IPS-NIHi11 (cell line): ENCODE results near the gene MEIKIN.
A peak's percentile ranks its signal among the peaks of the same experiment; 100 is the strongest.
"Not testable (repeated sequence)": the region's sequence is repeated elsewhere in the genome, so short reads cannot be mapped to it uniquely, and the experiment has no call there.

Experiments used
- DNase-seq: peaks from one replicate; pipeline ENCODE4 v3.0.0; 2012; ENCODE audit warnings: mixed read lengths, low spot score

The MEIKIN gene

DNA sequence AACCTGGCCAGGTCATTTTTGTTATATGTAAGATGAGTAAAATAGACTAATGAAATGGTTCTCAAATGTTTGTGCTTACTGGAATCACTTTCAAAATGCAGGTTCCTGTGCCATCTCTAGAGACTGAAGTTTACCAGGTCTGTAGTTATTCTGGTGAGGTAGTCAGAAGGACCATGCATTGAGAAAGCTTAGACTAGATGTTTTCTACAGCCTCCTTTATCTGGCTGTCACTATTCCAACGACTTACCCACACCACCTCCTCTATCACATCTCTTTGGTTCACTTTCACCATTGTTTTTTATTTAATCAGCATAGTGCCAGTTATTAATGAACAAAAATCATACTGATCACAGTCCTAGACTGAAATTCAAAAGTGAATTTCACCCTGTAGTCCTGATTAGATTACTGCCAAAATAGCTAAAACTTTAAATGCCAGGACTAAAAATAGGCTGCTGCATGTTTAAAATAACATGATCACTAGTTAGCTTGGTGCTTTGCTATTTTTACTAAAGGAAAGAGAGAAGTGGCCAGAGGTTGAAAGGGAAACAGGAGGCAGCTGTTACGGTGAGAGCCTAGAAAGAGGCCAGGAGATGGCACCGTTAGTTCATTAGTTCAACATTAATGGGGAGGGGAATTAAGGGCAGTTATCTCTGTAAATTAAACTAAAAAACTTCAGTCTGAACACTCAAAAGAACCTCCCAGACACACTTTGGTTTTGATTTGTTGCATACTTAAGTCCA lies 134.8 kb downstream of the MEIKIN start:
- peak; percentile 33 for DNase-seq

GRCh38 chr5:131796793-131797693 lies 148.4 kb downstream of the MEIKIN start, which contains the start of gene FNIP1:
Gene FNIP1, minus strand, starts transcription at chr5:131797017. Its CDS starts 96 bp downstream, at chr5:131796921.
- peak; percentile 100 for DNase-seq

DNA sequence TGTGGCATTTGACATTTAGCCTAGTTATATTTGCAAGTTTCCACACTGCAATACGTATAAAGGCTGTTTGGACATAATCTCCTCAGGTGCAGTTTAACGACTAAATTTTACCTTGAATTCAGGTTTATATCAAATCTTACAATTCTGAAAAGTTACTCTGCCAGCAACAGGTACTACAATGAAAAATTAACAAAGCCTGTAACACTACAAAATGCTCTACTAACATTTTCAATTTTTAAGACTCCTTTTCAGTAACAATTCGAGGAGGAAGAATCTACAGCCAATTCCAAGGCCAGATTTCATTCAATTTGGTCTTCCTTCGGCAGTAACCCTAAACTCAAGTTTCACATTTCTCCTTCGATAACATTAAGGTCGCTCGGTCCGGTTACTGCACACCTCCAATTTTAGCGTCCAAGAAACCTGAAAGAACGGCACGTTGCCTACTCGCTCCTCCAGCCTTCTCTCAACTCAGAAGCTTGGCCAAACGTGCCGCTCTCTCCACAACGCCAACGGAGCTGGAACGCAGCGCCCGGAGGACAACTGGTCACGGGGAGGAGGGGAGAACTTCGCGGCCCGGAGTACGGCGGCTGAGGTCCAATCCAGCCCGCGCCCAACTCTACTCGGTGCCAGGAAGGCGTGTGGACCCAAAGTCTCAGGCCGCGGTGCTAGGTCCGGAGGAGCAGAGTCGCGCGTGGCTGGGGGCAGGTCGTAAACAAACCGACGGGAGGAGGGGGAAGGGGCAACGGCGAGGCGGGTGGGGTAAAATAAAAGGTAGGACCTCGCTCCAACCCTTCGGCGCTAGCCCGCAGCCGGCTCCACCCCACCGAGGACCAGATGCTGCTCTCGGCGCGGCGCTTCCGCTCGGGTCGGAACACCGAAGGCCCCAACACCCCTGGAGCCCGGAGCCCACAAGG lies 149.3 kb downstream of the MEIKIN start:
- peak; percentile 60 for DNase-seq

GRCh38 chr5:131795228-131795627 lies 150.2 kb downstream of the MEIKIN start:
- DNase-seq: no peak

- DNase-seq: no peak
Observed at GRCh38 chr5:131794586-131794985, 150.9 kb downstream of the MEIKIN start.

GRCh38 chr5:131792896-131793295 lies 152.6 kb downstream of the MEIKIN start:
- no peak for DNase-seq

GRCh38 chr5:131791866-131792265 lies 153.6 kb downstream of the MEIKIN start:
- DNase-seq: no peak

GRCh38 chr5:131790550-131790949 lies 154.9 kb downstream of the MEIKIN start:
- DNase-seq: no peak

GRCh38 chr5:131789765-131790164 lies 155.7 kb downstream of the MEIKIN start:
- DNase-seq: no peak

DNA sequence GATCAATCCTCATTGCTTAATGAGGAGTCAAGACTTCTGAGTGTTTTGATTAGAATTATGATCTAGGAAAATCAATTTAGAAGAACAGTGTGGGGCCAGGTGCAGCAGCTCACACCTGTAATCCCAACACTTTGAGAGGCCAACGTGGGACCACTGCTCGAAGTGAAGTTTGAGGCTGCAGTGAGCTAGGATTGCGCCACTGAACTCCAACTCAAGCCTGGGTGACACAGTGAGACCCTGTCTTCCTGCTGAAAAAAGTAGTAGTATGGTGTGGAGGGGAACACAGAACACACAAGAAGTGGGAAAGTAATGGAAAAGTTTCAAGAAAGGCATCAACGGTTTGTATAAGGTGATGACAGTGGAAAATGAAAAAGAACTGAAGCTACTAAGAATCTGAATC lies 157.7 kb downstream of the MEIKIN start:
- DNase-seq: no peak

GRCh38 chr5:131786900-131787692 lies 158.4 kb downstream of the MEIKIN start:
- no peak for DNase-seq

DNA sequence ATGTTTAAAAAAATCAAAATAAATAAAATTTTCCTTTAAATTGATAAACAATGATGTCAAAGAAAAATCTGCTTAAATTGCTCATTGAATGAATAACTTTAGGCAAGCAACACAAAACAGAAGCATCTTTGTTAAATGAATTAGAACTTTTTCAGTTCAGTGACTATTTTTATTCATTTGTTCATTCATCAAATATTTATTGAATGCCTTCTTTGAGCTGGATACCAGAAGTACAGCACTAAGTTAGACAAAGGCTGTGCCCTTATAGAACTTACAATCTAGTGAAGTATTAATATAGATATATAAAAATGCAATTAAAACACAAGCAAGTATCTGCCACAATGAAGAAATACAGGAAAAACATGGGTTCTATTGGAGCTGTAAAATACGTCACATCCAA lies 159.4 kb downstream of the MEIKIN start:
- no peak for DNase-seq

GRCh38 chr5:131783874-131784273 lies 161.6 kb downstream of the MEIKIN start:
- DNase-seq: peak; percentile 17

GRCh38 chr5:131783357-131783756 lies 162.1 kb downstream of the MEIKIN start:
- no peak for DNase-seq

DNA sequence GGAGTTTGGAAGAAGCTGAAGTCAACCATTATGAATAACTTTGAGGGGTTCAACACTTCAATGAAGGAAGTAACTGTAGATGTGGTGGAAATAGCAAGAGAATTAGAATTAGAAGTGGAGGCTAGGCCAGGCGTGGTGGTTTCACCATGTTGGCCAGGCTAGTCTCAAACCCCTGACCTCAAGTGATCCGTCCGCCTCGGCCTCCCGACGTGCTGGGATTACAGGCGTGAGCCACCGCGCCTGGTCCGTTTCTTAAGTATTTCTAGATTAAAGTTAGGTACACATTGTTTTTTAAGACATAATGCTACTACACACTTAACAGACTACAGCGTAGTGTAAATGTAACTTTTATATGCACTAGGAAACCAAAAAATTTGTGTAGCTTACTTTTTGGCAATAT lies 162.7 kb downstream of the MEIKIN start:
- no peak for DNase-seq

GRCh38 chr5:131778141-131778540 lies 167.3 kb downstream of the MEIKIN start:
- not testable (repeated sequence) for DNase-seq

- DNase-seq: no peak
Observed at GRCh38 chr5:131776450-131776849, 169.0 kb downstream of the MEIKIN start.

DNA sequence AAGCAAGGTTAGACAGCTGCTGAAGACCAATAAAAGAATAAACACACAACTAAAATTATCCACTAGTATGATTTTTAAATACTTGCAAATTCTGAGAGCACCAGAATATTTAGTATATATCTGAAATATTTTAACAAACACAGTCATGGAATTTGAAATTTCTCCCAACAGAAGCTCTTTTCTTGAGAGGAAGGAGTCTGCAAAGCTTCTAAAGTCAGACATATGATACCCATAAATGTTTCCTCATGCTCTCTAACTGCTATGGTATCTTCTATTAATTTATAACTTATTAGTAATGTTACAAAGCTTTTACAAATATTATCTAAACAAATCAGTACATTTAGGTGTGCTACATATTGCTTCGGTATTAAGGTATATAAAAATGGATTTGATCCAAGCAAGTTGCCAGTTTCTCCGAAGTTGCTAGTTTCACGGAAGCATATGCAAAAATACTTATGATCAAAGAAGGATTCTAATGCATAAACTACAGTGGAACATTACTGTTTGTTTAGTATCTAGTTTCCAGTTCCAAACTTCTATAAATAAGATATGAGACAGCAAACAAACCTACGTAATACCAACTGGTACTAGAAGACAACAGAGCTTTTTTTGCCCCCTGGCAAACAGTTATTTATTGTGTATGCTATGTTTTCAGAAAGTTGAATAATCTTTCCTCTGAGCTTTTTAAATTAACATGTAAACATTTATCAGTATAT lies 170.7 kb downstream of the MEIKIN start:
- no peak for DNase-seq

GRCh38 chr5:131773805-131774204 lies 171.7 kb downstream of the MEIKIN start:
- DNase-seq: no peak

- no peak for DNase-seq
Observed at GRCh38 chr5:131771692-131772091, 173.8 kb downstream of the MEIKIN start.

DNA sequence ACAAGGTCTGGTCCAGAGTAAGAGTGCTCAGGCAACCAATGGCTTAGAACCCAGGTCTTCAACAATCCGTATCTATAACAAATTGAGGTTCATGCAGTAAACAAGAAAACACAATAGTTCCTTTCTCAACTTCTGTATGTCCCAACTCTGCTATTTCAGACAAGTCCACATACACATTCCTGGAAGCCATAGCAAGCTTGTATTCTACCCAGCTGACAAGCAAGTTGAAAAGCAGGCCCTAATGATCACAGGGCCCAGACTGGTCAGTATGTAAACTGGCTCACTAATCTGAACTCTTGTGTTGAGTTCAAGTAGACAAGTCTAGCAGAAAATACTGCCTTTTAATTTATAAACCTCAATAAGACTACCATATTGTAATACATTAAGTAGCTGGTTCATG lies 175.5 kb downstream of the MEIKIN start:
- DNase-seq: no peak
